NCI-H2081 (cell line): ENCODE results near the gene SLC40A1.

Experiments used
- DNase-seq, 2 experiments: peaks; one replicate each; lab custom pipeline; 2025; lab: John Stamatoyannopoulos, UW

SLC40A1 gene

GRCh38 chr2:189569295-189569910, 11.2 kb downstream of the SLC40A1 start:
- DNase-seq: no peak

- no peak for DNase-seq
Observed at GRCh38 chr2:189566046-189566445, 14.5 kb downstream of the SLC40A1 start.

GRCh38 chr2:189561371-189562038, 19.1 kb downstream of the SLC40A1 start:
- no peak for DNase-seq

GRCh38 chr2:189560273-189560586, 20.4 kb downstream of the SLC40A1 start:
- DNase-seq: no peak

GRCh38 chr2:189559579-189560272, 20.9 kb downstream of the SLC40A1 start:
- DNase-seq: no peak

GRCh38 chr2:189558516-189559272, 21.9 kb downstream of the SLC40A1 start:
- DNase-seq: no peak

- no peak for DNase-seq
Observed at GRCh38 chr2:189557373-189557772, 23.2 kb downstream of the SLC40A1 start.

GRCh38 chr2:189556526-189556925, 24.1 kb downstream of the SLC40A1 start:
- DNase-seq: no peak

- no peak for DNase-seq
Observed at GRCh38 chr2:189555232-189555631, 25.4 kb downstream of the SLC40A1 start.

- DNase-seq: no peak
Observed at GRCh38 chr2:189553504-189554088, 27.0 kb downstream of the SLC40A1 start.

- DNase-seq: no peak
Observed at GRCh38 chr2:189552991-189553404, 27.6 kb downstream of the SLC40A1 start.

GRCh38 chr2:189552334-189552990, 28.1 kb downstream of the SLC40A1 start:
- no peak for DNase-seq

GRCh38 chr2:189551808-189552207, 28.8 kb downstream of the SLC40A1 start:
- DNase-seq: no peak

- DNase-seq: no peak
Observed at GRCh38 chr2:189549449-189549832, 31.1 kb downstream of the SLC40A1 start.

GRCh38 chr2:189548666-189549448, 31.7 kb downstream of the SLC40A1 start:
- no peak for DNase-seq

GRCh38 chr2:189545418-189545817, 35.2 kb downstream of the SLC40A1 start:
- no peak for DNase-seq

GRCh38 chr2:189544318-189545042, 36.1 kb downstream of the SLC40A1 start:
- DNase-seq: no peak

GRCh38 chr2:189543367-189543766, 37.2 kb downstream of the SLC40A1 start:
- DNase-seq: no peak

- no peak for DNase-seq
Observed at GRCh38 chr2:189542145-189542882, 38.3 kb downstream of the SLC40A1 start.

- no peak for DNase-seq
Observed at GRCh38 chr2:189541591-189541990, 39.0 kb downstream of the SLC40A1 start.
